H9 (cell line): ENCODE measurements around the gene C12orf57. TPM values are rescaled to one million over a fixed set of nuclear protein-coding genes. Genes with fewer than 3 reads are reported as not detected.

Source experiments
- DNase-seq: peaks from one replicate; pipeline ENCODE4 v3.0.0-alpha.2; 2017
- H2AFZ ChIP-seq: one replicate; pipeline ENCODE4 v1.6.1; 2013; ENCODE audit warnings: mild to moderate bottlenecking, low read length, control low read depth, moderate library complexity
- H2AK5ac ChIP-seq: 2 replicates; pipeline ENCODE4 v1.6.1; 2013; ENCODE audit warnings: low read length, control low read depth, mixed read lengths; ENCODE audit not compliant: insufficient read length
- H2BK120ac ChIP-seq: one replicate; pipeline ENCODE4 v1.6.1; 2013; ENCODE audit warnings: low read depth, mild to moderate bottlenecking, low read length, control low read depth, inconsistent platforms; ENCODE audit not compliant: poor library complexity, severe bottlenecking
- H2BK12ac ChIP-seq: 2 replicates; pipeline ENCODE4 v1.6.1; 2013; ENCODE audit warnings: low read length, control low read depth, mixed read lengths, low read depth; ENCODE audit not compliant: insufficient read length
- H2BK15ac ChIP-seq: 2 replicates; pipeline ENCODE4 v1.6.1; 2013; ENCODE audit warnings: low read depth, low read length, control low read depth
- H2BK20ac ChIP-seq: one replicate; pipeline ENCODE4 v1.6.1; 2013; ENCODE audit warnings: low read depth, mild to moderate bottlenecking, low read length, control low read depth, inconsistent platforms; ENCODE audit not compliant: poor library complexity, severe bottlenecking
- H2BK5ac ChIP-seq: 2 replicates; pipeline ENCODE4 v1.6.1; 2013; ENCODE audit warnings: low read length, control low read depth, mixed read lengths; ENCODE audit not compliant: insufficient read length
- H3K14ac ChIP-seq: 2 replicates; pipeline ENCODE4 v1.6.1; 2013; ENCODE audit warnings: low read length, control low read depth; ENCODE audit not compliant: insufficient read depth
- H3K18ac ChIP-seq: 2 replicates; pipeline ENCODE4 v1.6.1; 2013; ENCODE audit warnings: low read depth, mild to moderate bottlenecking, mixed read lengths, low read length, control low read depth; ENCODE audit not compliant: insufficient read length
- H3K23ac ChIP-seq: 2 replicates; pipeline ENCODE4 v1.6.1; 2013; ENCODE audit warnings: low read length, control low read depth, mixed read lengths, low read depth; ENCODE audit not compliant: insufficient read length
- H3K23me2 ChIP-seq: 2 replicates; pipeline ENCODE4 v1.6.1; 2013; ENCODE audit warnings: low read depth, mild to moderate bottlenecking, mixed read lengths, low read length, control low read depth; ENCODE audit not compliant: insufficient read length, poor library complexity, severe bottlenecking
- H3K27ac ChIP-seq: 2 replicates; pipeline ENCODE4 v1.5.1; 2013; ENCODE audit warnings: low read length, control low read depth, mixed read lengths, low read depth; ENCODE audit not compliant: insufficient read length
- H3K27me3 ChIP-seq: 2 replicates; pipeline ENCODE4 v1.6.1; 2013; ENCODE audit warnings: low read length, control low read depth, inconsistent platforms; ENCODE audit not compliant: insufficient read depth
- H3K4ac ChIP-seq: 2 replicates; pipeline ENCODE4 v1.6.1; 2013; ENCODE audit warnings: low read depth, mild to moderate bottlenecking, control low read depth, inconsistent platforms, low read length, moderate library complexity
- H3K4me1 ChIP-seq: 2 replicates; pipeline ENCODE4 v1.6.1; 2013; ENCODE audit warnings: low read length, control low read depth, inconsistent platforms; ENCODE audit not compliant: insufficient read depth
- H3K4me2 ChIP-seq: 2 replicates; pipeline ENCODE4 v1.6.1; 2013; ENCODE audit warnings: low read length, control low read depth, mixed read lengths; ENCODE audit not compliant: insufficient read length, insufficient read depth
- H3K56ac ChIP-seq: 2 replicates; pipeline ENCODE4 v1.6.1; 2013; ENCODE audit warnings: low read depth, mild to moderate bottlenecking, mixed read lengths, low read length, control low read depth; ENCODE audit not compliant: insufficient read length
- H3K79me1 ChIP-seq: 2 replicates; pipeline ENCODE4 v1.6.1; 2013; ENCODE audit warnings: low read depth, mild to moderate bottlenecking, moderate library complexity, low read length, control low read depth, inconsistent platforms; ENCODE audit not compliant: insufficient read depth, poor library complexity, severe bottlenecking
- H3K79me2 ChIP-seq: 2 replicates; pipeline ENCODE4 v1.6.1; 2013; ENCODE audit warnings: low read length, control low read depth, inconsistent platforms; ENCODE audit not compliant: insufficient read depth
- H3K9ac ChIP-seq: 2 replicates; pipeline ENCODE4 v1.6.1; 2013; ENCODE audit warnings: low read length, control low read depth, mixed read lengths; ENCODE audit not compliant: insufficient read length; ENCODE audit errors: extremely low read depth
- H3K9me3 ChIP-seq: one replicate; pipeline ENCODE4 v1.6.1; 2013; ENCODE audit warnings: low read depth, low read length, inconsistent platforms; ENCODE audit not compliant: control insufficient read depth
- H3T11ph ChIP-seq: one replicate; pipeline ENCODE4 v1.6.1; 2013; ENCODE audit warnings: mild to moderate bottlenecking, low read length, control low read depth, inconsistent platforms
- H4K20me1 ChIP-seq: one replicate; pipeline ENCODE4 v1.6.1; 2013; ENCODE audit not compliant: control insufficient read depth, insufficient read length, insufficient read depth
- H4K5ac ChIP-seq: 2 replicates; pipeline ENCODE4 v1.6.1; 2013; ENCODE audit warnings: low read depth, mild to moderate bottlenecking, mixed read lengths, low read length, control low read depth; ENCODE audit not compliant: insufficient read length
- H4K8ac ChIP-seq: replicated peaks from 2 replicates; pipeline ENCODE4 v1.6.1; 2013; ENCODE audit warnings: low read length, control low read depth, mixed read lengths, low read depth; ENCODE audit not compliant: insufficient read length
- H4K91ac ChIP-seq: 2 replicates; pipeline ENCODE4 v1.6.1; 2013; ENCODE audit warnings: low read depth, mild to moderate bottlenecking, moderate library complexity, mixed read lengths, low read length, control low read depth; ENCODE audit not compliant: insufficient read length
- H3K27ac Mint-ChIP-seq, 3 experiments: 2 replicates in 2 of 3; 3 replicates in 1 of 3; pipeline ENCODE4 v1.8.0; 2020 to 2021; ENCODE audit warnings: mixed read lengths in 3 of 3, mild to moderate bottlenecking in 1 of 3, moderate library complexity in 1 of 3
- H3K27me3 Mint-ChIP-seq: 2 replicates; pipeline ENCODE4 v1.8.0; 2021; ENCODE audit warnings: low read depth, mild to moderate bottlenecking, moderate library complexity, mixed read lengths
- H3K36me3 Mint-ChIP-seq, 3 experiments: 2 replicates in 2 of 3; 3 replicates in 1 of 3; pipeline ENCODE4 v1.8.0; 2020 to 2021; ENCODE audit warnings: low read depth in 3 of 3, mixed read lengths in 3 of 3; ENCODE audit not compliant: insufficient read depth in 1 of 3
- H3K4me1 Mint-ChIP-seq, 2 experiments: 2 replicates each; pipeline ENCODE4 v1.8.0; 2020; ENCODE audit warnings: mixed read lengths in 2 of 2
- H3K4me3 Mint-ChIP-seq, 2 experiments: 2 replicates in 1 of 2; 3 replicates in 1 of 2; pipeline ENCODE4 v1.8.0; 2020 to 2021; ENCODE audit warnings: mild to moderate bottlenecking in 2 of 2, mixed read lengths in 2 of 2, moderate library complexity in 1 of 2
- H3K9me3 Mint-ChIP-seq, 2 experiments: 2 replicates in 1 of 2; 3 replicates in 1 of 2; pipeline ENCODE4 v1.8.0; 2020; ENCODE audit warnings: mild to moderate bottlenecking in 2 of 2, mixed read lengths in 2 of 2, moderate library complexity in 1 of 2
- WGBS: extraction: QIAGEN DNeasy Blood & Tissue Kit; methylation state at CpG from one replicate; pipeline ENCODE4 v1.1.7; 2013; ENCODE audit warnings: missing lambda C conversion rate, low lambda C conversion rate, mixed read lengths; ENCODE audit not compliant: insufficient read length; ENCODE audit errors: extremely low coverage; 5-methylcytosine and 5-hydroxymethylcytosine counted together
- total RNA-seq: library from RNA; stranded (reverse); gene quantifications from 2 replicates; pipeline ENCODE4 v1.2.1, GENCODE V29; 2021
- TF ChIP-seq, protein P1 (sequence below): fragments of 200-600 bp; sonication (generic); conservative IDR thresholded peaks from 3 replicates; pipeline ENCODE4 v1.8.0; 2021; ENCODE audit warnings: antibody characterized with exemption, mild to moderate bottlenecking

The C12orf57 gene
- total RNA-seq, 1 experiment from 2014 or later = 195 TPM

DNA sequence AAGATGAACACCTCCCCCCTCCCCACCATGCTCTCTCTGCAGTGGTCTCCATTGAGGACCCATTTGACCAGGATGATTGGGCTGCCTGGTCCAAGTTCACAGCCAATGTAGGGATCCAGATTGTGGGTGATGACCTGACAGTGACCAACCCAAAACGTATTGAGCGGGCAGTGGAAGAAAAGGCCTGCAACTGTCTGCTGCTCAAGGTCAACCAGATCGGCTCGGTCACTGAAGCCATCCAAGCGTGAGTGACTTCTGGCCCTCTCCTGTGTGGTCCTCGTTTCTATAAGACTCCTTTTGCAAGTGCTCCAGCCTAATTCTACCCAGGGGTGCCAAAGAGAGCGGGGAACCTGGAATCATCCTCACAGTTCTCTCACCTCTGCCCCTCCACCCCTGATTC, 22.3 kb upstream of the C12orf57 start:
- Histone ChIP-seq H3K56ac (no peak overlapping the region), H3K27ac (no peak overlapping the region), H3K14ac (no peak overlapping the region), H3K79me1 (peaks cover under 1% of the 10 kb centered on the region), H4K20me1 (no peaks in the 10 kb centered on the region), H3K4me1 (peaks cover 3% of the 10 kb centered on the region; the same call in 1 of the 2 replicates), H3K4ac (no peak overlapping the region), H3T11ph (no peak overlapping the region), H2AFZ (no peak overlapping the region), H4K5ac (no peak overlapping the region), H3K18ac (no peak overlapping the region), H3K27me3 (no peaks in the 10 kb centered on the region), H2BK5ac (no peak overlapping the region), H2BK15ac (no peak overlapping the region), H3K23me2 (peaks cover 12% of the 10 kb centered on the region), H3K79me2 (no peaks in the 10 kb centered on the region), H3K4me2 (no peak overlapping the region), H2BK120ac (no peak overlapping the region), H3K9ac (no peak overlapping the region), H4K91ac (no peak overlapping the region), H2AK5ac (no peak overlapping the region), H2BK20ac (no peak overlapping the region), H4K8ac (no peak overlapping the region), H3K9me3 (no peaks in the 10 kb centered on the region), H3K23ac (no peak overlapping the region), H2BK12ac (no peak overlapping the region)
- Mint-ChIP-seq H3K36me3 (peaks cover 33 to 61% (median 59%) of the 10 kb centered on the region in 3 experiments), H3K4me3 (no peak overlapping the region), H3K4me1 (peaks cover 43 to 46% of the 10 kb centered on the region in 2 experiments), H3K9me3 (no peaks in the 10 kb centered on the region), H3K27me3 (peaks cover 1% of the 10 kb centered on the region; the same call in 1 of the 2 replicates), H3K27ac (peak overlapping the region; percentile 76 to 95 (median 85); a peak in 4 of 7 replicates)
- TF ChIP-seq, protein P1, sequence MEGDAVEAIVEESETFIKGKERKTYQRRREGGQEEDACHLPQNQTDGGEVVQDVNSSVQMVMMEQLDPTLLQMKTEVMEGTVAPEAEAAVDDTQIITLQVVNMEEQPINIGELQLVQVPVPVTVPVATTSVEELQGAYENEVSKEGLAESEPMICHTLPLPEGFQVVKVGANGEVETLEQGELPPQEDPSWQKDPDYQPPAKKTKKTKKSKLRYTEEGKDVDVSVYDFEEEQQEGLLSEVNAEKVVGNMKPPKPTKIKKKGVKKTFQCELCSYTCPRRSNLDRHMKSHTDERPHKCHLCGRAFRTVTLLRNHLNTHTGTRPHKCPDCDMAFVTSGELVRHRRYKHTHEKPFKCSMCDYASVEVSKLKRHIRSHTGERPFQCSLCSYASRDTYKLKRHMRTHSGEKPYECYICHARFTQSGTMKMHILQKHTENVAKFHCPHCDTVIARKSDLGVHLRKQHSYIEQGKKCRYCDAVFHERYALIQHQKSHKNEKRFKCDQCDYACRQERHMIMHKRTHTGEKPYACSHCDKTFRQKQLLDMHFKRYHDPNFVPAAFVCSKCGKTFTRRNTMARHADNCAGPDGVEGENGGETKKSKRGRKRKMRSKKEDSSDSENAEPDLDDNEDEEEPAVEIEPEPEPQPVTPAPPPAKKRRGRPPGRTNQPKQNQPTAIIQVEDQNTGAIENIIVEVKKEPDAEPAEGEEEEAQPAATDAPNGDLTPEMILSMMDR = no peak
- DNase-seq = no peak
- no CpG with 5 or more reads among the region's 7 CpGs for WGBS
